Activated naive CD4-positive, alpha-beta T cell treated with anti-CD3 and anti-CD28 coated beads, Interleukin-2, amount 50 U/mL, for 16 hours (primary cell): Measurements from ENCODE around the gene CHTOP.
"Not testable (repeated sequence)": the region's sequence is repeated elsewhere in the genome, so short reads cannot be mapped to it uniquely, and the experiment has no call there.

Source experiments
- DNase-seq: peaks from one replicate; pipeline ENCODE4 v3.0.0-alpha.2; 2020

Gene CHTOP

GRCh38 chr1:153635872-153636271, 2.0 kb downstream of the CHTOP start:
- no peak for DNase-seq

GRCh38 chr1:153636312-153636711, 2.4 kb downstream of the CHTOP start:
- DNase-seq, result no peak

GRCh38 chr1:153638261-153638660, 4.4 kb downstream of the CHTOP start:
- DNase-seq, result no peak

GRCh38 chr1:153639280-153639679, 5.4 kb downstream of the CHTOP start:
- no peak for DNase-seq

- DNase-seq, result not testable (repeated sequence)
Measured at GRCh38 chr1:153640213-153640612, 6.3 kb downstream of the CHTOP start.

GRCh38 chr1:153640861-153641260, 7.0 kb downstream of the CHTOP start:
- no peak for DNase-seq

GRCh38 chr1:153642161-153642560, 8.3 kb downstream of the CHTOP start:
- DNase-seq, result no peak

- DNase-seq, result no peak
Measured at GRCh38 chr1:153643100-153643499, 9.2 kb downstream of the CHTOP start.

- DNase-seq, result no peak
Measured at GRCh38 chr1:153643816-153644215, 9.9 kb downstream of the CHTOP start.

- DNase-seq, result no peak
Measured at GRCh38 chr1:153646672-153647345, 12.9 kb downstream of the CHTOP start.

GRCh38 chr1:153647346-153647714, 13.5 kb downstream of the CHTOP start:
- DNase-seq, result no peak

GRCh38 chr1:153648000-153648643, 14.3 kb downstream of the CHTOP start:
- DNase-seq, result no peak

GRCh38 chr1:153649137-153649862, 15.4 kb downstream of the CHTOP start:
- no peak for DNase-seq

GRCh38 chr1:153649863-153650235, 16.0 kb downstream of the CHTOP start:
- no peak for DNase-seq

GRCh38 chr1:153651771-153652170, 17.9 kb downstream of the CHTOP start:
- no peak for DNase-seq

GRCh38 chr1:153652805-153653500, 19.1 kb downstream of the CHTOP start:
- DNase-seq, result no peak

- DNase-seq, result no peak
Measured at GRCh38 chr1:153655333-153655732, 21.5 kb downstream of the CHTOP start.

GRCh38 chr1:153658400-153659174, 24.7 kb downstream of the CHTOP start, which contains the start of gene SNAPIN:
TSS of gene SNAPIN (plus strand) at chr1:153658703. CDS start at chr1:153658744, 41 bp downstream.
- peak; percentile 93 for DNase-seq

GRCh38 chr1:153659175-153659534, 25.3 kb downstream of the CHTOP start:
- no peak for DNase-seq

GRCh38 chr1:153659656-153660055, 25.8 kb downstream of the CHTOP start:
- DNase-seq, result no peak

- no peak for DNase-seq
Measured at GRCh38 chr1:153661111-153661708, 27.3 kb downstream of the CHTOP start.

- no peak for DNase-seq
Measured at GRCh38 chr1:153662269-153662668, 28.4 kb downstream of the CHTOP start.
